ENCODE data around the gene PTPRK.

DNA sequence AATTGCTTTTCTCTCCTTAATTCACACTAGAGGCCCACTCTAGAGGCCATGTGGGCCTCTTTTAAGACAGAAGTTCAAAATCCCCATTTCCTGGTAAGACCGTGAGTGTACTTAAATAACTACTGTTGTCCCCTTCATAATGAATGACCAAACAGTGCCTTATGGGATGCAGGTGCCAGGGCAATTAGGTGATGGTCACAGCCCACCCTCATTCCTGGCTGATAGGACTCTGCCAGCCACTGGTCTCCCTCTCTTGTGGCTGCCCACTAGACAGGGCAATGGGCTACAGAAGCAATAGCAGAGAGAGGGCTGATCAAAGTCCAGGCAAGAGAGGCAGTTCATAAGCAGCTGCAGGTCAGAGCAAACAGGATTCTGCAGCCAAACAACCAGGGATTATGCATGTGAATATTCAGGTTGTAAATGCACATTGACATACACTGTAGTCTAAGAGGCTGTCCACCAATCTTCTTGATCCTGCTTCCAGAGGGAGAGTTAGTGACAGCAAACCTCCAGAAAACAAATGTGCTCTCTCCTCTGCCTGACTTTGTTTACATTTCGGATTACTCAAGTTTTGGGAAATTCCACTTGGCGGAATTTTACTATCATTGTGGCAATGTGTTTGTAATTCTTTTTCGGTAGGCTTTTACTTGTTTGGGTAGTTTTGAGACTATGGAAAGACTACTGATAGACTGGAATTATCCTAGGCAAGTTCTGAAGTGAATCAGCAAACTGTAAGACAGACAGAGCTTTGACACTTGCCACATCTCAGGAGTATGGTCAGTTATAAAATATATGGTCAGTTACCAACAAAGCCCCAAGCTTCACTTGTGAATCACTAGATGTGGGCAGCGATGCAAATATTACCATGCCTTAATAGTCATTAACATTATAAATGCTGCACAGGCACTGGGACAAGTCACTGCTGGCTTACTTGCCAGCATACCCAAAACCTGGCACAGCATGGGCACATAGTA lies 12.8 kb downstream of the PTPRK start:
- TF ChIP-seq YY1 (IDR thresholded peaks at IDR 0.05; ENCODE audit: low read depth, low read length) (no peak), MXI1 (IDR thresholded peaks at IDR 0.05; ENCODE audit: low read depth, low read length) (no peak), SUZ12 (IDR thresholded peaks at IDR 0.05; ENCODE audit: unreplicated experiment) (no peak), CHD2 (IDR thresholded peaks at IDR 0.05; ENCODE audit: borderline replicate concordance, low read depth, low read length) (no peak), SPI1 (IDR thresholded peaks at IDR 0.05; ENCODE audit: borderline replicate concordance, insufficient read depth, low read depth, low read length) (no peak), FOS (IDR thresholded peaks at IDR 0.05; ENCODE audit: borderline replicate concordance, extremely low read depth, insufficient read length) (no peak), RFX5 (IDR thresholded peaks at IDR 0.05; ENCODE audit: low read depth, low read length) (no peak), POLR2A (IDR thresholded peaks at IDR 0.05; ENCODE audit: low read depth, low read length) (no peak), SIN3A (IDR thresholded peaks at IDR 0.05; ENCODE audit: low read depth, low read length) (no peak)
- TF ChIP-seq, protein P1, sequence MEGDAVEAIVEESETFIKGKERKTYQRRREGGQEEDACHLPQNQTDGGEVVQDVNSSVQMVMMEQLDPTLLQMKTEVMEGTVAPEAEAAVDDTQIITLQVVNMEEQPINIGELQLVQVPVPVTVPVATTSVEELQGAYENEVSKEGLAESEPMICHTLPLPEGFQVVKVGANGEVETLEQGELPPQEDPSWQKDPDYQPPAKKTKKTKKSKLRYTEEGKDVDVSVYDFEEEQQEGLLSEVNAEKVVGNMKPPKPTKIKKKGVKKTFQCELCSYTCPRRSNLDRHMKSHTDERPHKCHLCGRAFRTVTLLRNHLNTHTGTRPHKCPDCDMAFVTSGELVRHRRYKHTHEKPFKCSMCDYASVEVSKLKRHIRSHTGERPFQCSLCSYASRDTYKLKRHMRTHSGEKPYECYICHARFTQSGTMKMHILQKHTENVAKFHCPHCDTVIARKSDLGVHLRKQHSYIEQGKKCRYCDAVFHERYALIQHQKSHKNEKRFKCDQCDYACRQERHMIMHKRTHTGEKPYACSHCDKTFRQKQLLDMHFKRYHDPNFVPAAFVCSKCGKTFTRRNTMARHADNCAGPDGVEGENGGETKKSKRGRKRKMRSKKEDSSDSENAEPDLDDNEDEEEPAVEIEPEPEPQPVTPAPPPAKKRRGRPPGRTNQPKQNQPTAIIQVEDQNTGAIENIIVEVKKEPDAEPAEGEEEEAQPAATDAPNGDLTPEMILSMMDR (IDR thresholded peaks at IDR 0.05 in 2 of 3, conservative IDR thresholded peaks at IDR 0.05 in 1 of 3; ENCODE audit: control insufficient read depth in 2 of 3, extremely low read depth in 1 of 3, insufficient read depth in 1 of 3, low read depth in 3 of 3, low read length in 3 of 3) = no peak
- TF ChIP-seq, protein P2, sequence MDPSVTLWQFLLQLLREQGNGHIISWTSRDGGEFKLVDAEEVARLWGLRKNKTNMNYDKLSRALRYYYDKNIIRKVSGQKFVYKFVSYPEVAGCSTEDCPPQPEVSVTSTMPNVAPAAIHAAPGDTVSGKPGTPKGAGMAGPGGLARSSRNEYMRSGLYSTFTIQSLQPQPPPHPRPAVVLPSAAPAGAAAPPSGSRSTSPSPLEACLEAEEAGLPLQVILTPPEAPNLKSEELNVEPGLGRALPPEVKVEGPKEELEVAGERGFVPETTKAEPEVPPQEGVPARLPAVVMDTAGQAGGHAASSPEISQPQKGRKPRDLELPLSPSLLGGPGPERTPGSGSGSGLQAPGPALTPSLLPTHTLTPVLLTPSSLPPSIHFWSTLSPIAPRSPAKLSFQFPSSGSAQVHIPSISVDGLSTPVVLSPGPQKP (IDR thresholded peaks at IDR 0.05; ENCODE audit: low read depth, low read length) = no peak

Data from GM12878 (cell line).